SKM-1 treated with dmso at 0.1 percent for 144 hours (cell line): ENCODE measurements around the gene HAPLN1.

ENCODE experiments used
- DNase-seq: peaks from one replicate; lab custom pipeline; 2025; ENCODE audit not compliant: unreplicated experiment; lab: John Stamatoyannopoulos, UW

HAPLN1 gene

GRCh38 chr5:83718195-83718825 is 2.3 kb downstream of the HAPLN1 start:
- peak; percentile 62 for DNase-seq

DNA sequence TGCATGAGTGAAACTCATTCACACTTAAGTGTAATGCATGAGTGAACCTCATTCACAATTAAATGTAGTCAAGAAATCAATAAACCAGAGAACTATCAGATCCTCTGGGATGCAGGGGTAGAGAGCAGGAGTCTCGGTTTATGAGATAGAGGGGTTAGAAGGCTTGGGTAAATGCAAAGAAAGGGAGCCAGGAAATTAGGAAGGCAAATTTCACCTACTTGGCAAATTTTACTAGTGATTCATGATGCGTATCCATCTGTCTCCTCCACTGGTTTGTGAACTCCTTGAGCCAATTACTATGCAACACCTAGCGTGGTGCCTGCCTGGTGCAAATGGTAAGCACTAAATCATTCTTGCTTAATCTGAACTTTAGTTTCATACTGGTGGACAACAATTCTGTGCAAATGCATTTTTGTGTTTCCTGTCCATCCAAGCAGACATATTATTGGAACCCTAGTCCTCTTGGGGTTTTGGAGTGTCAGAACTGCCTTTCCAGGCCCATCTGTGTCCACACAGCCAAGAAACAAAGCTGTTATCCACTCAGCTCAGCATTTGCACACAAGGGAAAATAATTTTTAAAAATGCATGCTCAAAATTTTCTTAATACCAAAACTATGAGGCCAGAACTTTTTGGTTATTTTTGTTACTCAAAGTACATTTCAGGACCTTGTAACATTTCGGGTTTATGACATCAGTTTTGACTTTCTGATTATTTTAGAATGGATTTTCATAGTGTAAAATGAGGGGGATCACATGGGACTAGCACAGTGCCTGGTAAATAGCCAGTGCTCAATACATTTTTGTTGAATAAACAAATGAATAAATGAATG is 5.2 kb downstream of the HAPLN1 start:
- DNase-seq, result no peak

DNA sequence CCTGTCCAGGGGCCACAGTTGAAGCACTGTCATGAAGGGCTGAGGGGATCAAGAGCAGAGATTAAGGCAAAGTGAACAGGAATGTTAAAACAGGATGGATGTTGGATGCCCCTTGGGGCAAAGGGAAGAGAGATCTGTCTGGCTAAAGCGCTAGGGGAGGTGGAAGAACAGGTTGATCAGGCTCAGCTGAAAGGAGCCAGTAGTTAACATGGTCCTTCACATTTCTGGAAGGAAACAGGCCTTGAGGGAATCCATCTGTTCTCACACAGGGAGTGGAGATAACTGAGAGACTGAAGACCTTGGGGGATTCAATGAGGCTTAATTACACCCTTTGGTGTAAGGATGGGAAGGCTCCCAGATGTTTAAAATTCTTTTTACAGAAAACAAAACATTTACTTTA is 5.8 kb downstream of the HAPLN1 start:
- no peak for DNase-seq

GRCh38 chr5:83711982-83712601 is 8.6 kb downstream of the HAPLN1 start:
- DNase-seq, result peak; percentile 18

- DNase-seq, result no peak
Observed at GRCh38 chr5:83709973-83710372, 10.7 kb downstream of the HAPLN1 start.

DNA sequence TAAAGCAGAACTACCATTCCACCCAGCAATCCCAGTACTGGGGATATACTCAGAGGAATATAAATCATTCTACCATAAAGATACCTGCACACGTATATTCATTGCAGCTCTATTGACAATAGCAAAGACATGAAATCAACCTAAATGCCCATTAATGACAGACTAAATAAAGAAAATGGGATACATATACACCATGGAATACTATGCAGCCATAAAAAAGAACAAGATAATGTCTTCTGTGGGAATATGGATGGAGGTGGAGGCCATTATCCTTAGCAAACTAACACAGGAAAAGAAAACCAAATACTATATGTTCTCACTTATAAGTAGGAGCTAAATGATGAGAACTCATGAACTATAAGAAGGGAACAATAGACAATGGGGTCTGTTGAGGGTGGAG is 12.5 kb downstream of the HAPLN1 start:
- no peak for DNase-seq

DNA sequence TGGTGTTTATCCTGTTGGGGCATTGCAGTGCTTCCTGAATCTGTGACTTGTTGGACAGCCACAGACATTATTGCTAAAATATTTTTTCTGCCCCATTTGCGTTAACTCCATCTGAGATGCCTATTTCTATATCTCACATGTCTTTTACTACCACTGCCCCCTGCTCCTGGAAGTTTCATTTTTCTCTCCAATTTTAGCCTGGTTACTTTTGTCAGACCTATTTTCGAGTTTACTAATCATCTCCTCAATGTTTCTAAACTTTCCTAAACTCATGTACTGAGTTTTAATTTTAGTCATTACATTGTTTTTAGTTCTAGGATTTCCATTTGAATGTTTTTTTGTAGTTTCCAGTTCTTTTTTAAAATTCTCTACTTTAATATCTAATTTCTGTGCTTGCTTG is 17.6 kb downstream of the HAPLN1 start:
- DNase-seq, result no peak

DNA sequence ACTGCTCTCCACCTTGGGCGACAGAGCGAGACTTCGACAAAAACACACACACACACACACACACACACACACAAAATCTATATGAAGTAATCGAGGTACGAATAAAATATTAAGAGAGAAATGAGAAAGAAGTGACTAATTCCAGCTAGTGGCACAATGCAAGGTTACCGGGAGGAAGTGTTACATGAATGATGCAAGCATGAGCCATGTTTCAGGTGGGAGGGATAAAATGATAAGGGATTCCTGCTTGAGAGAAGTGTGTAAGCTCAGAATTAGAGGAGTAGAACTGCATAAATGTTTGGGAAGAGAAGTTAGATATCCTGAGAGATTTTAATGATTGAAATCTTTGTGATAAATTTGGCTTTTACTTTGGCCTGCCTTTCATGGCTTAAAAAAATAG is 18.8 kb downstream of the HAPLN1 start:
- no peak for DNase-seq

- DNase-seq, result no peak
Observed at GRCh38 chr5:83689881-83690280, 30.8 kb downstream of the HAPLN1 start.

- no peak for DNase-seq
Observed at GRCh38 chr5:83688281-83688680, 32.4 kb downstream of the HAPLN1 start.

GRCh38 chr5:83687124-83687619 is 33.5 kb downstream of the HAPLN1 start:
- no peak for DNase-seq

DNA sequence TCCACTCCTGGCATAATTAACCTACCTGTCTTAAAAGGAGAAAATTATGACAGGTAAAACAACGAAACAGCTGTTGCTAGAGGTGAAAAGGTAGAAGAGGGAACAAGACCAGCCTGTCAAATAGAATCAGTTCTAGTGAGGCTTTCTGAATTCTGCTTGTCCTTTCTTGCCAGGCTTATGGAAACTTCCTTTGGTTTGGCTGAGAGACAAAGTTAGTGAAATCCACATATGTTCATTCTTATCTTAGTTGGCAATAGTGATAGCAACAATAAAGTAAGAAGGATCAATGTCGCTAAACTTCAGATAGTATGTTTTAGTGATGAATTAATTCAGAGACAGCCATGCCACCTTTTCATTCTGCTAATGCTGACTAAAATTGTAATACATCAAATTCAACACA is 34.4 kb downstream of the HAPLN1 start:
- DNase-seq, result no peak

DNA sequence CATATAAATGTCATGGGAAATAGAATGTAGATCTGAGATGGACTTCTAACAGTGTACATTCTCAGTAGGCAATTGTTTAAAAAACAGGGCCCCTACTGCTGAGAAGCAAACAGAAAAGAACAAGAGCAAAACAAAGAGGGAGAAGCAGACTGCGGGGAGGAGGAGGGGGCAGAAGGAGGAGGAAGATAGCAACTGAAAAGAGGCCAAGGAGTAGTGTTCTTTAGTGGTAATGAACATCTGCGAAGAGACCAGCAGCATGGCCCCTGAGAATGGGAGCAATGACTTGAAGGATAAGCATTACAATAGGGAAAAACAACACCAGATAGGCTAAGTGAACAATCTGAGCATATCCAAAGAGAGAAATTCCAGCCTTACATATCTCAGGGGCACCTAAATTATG is 36.8 kb downstream of the HAPLN1 start:
- no peak for DNase-seq

DNA sequence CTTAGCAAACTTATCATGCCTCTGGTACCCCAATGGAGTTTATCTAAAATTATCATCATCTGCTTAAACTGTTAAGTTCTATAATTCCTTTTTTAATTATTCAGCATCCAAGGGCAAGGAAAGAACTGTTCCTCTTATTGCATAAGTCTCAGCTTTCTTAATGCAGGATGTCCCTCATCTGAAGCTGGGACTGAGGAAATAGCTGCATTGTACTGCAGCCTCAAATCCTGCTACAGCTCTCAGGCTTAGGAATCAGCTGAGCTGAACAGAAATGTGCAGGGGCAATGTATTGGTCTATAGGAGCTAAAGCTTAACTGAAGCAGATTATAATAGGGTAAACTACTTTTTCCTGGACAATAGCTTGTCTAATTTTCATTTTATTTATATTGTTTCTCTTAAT is 48.0 kb downstream of the HAPLN1 start:
- no peak for DNase-seq

DNA sequence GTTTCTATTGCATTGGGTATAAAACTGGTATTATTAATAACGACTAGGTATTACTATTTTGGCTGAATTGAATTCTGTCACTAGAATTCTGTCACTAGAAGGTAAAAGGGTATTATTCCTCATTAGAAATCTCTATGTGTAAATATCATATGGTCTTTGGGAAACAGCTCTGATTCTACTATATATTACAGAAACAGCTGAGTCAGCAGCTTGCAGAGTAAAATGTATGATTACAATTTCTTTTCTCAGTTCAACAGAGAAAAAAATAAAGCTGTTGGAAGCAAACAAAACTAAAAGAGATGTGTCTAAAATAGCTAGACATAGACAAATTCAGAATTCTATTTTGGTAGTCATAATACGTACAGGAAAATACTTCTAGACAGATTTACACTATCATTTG is 48.5 kb downstream of the HAPLN1 start:
- DNase-seq, result no peak

DNA sequence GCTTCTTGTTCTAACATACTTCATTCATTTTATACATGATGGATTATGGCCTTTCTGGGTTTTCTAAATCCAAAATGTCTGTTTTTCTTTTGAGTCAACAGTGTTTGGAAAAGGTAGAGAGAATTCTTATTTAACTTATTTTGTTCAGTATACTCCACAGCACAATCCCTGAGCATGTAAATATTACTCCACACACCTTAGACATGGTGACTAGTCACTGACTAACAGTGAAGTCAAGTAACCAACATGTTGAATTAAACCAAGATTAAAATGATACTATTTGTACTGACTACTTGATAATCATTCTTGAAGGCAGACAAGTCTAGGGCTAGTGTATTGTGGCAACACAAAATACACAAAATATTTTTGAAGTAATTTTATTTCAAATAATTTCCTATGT is 55.0 kb downstream of the HAPLN1 start:
- no peak for DNase-seq

DNA sequence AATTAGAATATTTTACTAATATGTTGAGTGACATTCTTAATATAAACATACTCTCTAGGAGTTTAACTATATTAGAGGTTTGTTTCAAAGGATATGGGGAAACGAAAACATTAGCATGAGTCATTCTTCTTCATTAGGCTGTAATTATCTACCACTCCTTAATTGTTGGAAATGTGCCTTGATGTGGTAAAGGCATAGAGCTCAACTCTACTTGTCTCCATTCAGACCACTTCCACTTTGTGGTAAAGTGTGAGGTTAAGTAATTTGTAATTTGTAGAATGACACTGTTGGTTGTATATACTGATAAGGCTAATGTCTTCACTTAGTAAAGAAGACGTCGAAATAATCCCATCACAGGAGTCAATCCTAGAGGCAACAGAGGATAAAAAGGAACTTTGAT is 58.1 kb downstream of the HAPLN1 start:
- DNase-seq, result no peak

DNA sequence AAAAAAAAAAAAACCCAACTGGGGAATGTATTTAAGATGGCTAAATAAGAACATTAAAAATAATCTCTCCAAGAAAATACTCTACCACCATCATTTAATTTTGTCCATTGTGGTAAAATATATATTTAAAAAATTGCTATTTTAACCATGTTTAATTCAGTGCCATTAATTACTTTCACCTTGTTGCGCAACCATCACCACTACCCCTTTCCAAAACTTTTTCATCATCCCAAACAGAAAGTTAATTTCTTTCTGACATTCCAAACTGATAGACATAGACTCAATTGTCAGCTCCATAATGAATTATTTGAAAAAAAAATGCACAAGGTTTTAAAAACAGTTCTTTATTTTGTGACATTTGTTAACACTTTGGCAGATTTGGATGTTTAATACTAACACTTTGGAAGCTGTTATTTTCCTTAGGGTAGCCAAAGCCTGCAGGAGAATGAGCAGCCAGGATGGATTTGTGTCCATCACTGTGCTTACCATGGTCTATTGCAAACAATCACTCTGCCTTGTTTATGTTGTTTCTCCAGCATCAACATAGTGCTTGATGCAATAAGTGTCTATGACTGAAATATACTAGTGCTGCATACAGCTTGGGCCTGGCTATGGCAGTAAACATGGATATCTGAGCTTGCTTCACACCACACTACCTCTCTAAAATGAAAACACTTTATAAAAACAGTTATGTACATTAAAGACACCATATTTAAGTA is 62.7 kb downstream of the HAPLN1 start:
- no peak for DNase-seq

GRCh38 chr5:83654427-83654994 is 66.1 kb downstream of the HAPLN1 start:
- no peak for DNase-seq

GRCh38 chr5:83653669-83654068 is 67.0 kb downstream of the HAPLN1 start:
- no peak for DNase-seq

DNA sequence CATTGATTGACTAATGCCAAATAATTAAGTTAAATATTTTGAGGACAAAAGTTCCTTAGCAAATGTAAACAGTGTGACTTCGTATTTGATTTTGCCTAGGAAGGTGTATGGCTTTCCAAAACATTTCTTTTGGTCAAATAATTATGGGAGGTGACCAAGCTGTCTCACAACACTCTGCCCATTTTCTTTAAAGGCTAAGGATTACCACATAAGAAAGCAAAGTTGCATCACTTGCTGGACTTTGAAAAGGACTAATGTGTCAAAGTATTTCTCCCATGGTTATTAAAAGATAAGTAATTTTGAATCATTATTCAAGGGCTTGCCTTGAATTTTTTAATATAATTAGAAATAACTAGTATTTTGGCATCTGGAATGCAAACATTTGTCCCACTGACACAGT is 74.7 kb downstream of the HAPLN1 start:
- no peak for DNase-seq
